Sigmoid colon (tissue), 7 donors: Measurements from ENCODE around the gene CYTH4. TPM values are rescaled to one million over a fixed set of nuclear protein-coding genes. Genes with fewer than 3 reads are reported as not detected.

Experiments
- DNase-seq: peaks from one replicate; pipeline ENCODE4 v3.0.0-alpha.2; 2019
- H3K27ac ChIP-seq, 4 donors: fragments of 200-600 bp; sonication (generic); one replicate each; pipeline ENCODE4 v1.5.1; 2016 to 2019; ENCODE audit warnings: mild to moderate bottlenecking in 1 of 4
- H3K27me3 ChIP-seq, 3 donors: fragments of 200-600 bp; sonication (generic); one replicate each; pipeline ENCODE4 v1.5.1; 2019; ENCODE audit warnings: mild to moderate bottlenecking in 1 of 3
- H3K36me3 ChIP-seq, 4 donors: fragments of 200-600 bp; sonication (generic); one replicate each; pipeline ENCODE4 v1.5.1; 2016 to 2019
- H3K4me1 ChIP-seq, 4 donors: fragments of 200-600 bp; sonication (generic); one replicate each; pipeline ENCODE4 v1.5.1; 2017 to 2019
- H3K4me3 ChIP-seq, 4 donors: fragments of 200-600 bp; sonication (generic); one replicate each; pipeline ENCODE4 v1.5.1; 2017 to 2019; ENCODE audit warnings: mild to moderate bottlenecking in 2 of 4, moderate library complexity in 1 of 4
- H3K9me3 ChIP-seq, 4 donors: fragments of 200-600 bp in 3 of 4; sonication (generic) in 3 of 4; one replicate each; pipeline versions ENCODE4 v1.5.1 to v1.6.1; 2013 to 2019
- CTCF ChIP-seq, 4 experiments: fragments of 450-650 bp in 3 of 4; fragments of 200-600 bp in 1 of 4; IDR thresholded peaks; one replicate each; pipeline ENCODE4 v1.5.1; 2016 to 2019; ENCODE audit warnings: antibody characterized with exemption in 4 of 4, mild to moderate bottlenecking in 3 of 4, moderate library complexity in 2 of 4
- EP300 ChIP-seq, 4 donors: sonication (generic); formaldehyde crosslinking; IDR thresholded peaks; one replicate each; pipeline ENCODE4 v1.6.1; 2017; ENCODE audit warnings: antibody characterized with exemption in 4 of 4
- POLR2A ChIP-seq, 2 donors: fragments of 450-650 bp; IDR thresholded peaks; one replicate each; pipeline ENCODE4 v1.6.1; 2016; ENCODE audit warnings: antibody characterized with exemption in 2 of 2, mild to moderate bottlenecking in 2 of 2, moderate library complexity in 2 of 2
- POLR2AphosphoS5 ChIP-seq, 4 donors: sonication (generic); formaldehyde crosslinking; IDR thresholded peaks; one replicate each; pipeline ENCODE4 v1.6.1; 2017; ENCODE audit warnings: antibody characterized with exemption in 4 of 4
- WGBS, 2 donors: extraction: QIAGEN DNeasy Blood & Tissue Kit; methylation state at CpG; one replicate each; pipeline ENCODE4 v1.1.7; 2013; 5-methylcytosine and 5-hydroxymethylcytosine counted together
- intact Hi-C: fragments of 100-400 bp; cut with DNase I; formaldehyde crosslinking; loops from one replicate; pipeline ENCODE4 v1.15.1; 2023
- polyA plus RNA-seq, 3 donors: library from polyadenylated mRNA; stranded (reverse); fragments of 200-250 nt; gene quantifications; one replicate each; pipeline ENCODE4 v1.2.3, GENCODE V29; 2013
- total RNA-seq, 4 donors: library from RNA; depleted of rRNA; stranded (reverse); fragments of >200 nt; gene quantifications; one replicate each; pipeline ENCODE4 v1.1.0, GENCODE V29; 2016
- donor health status: healthy with polysubstance abuse.
- donor health status: Bipolar disorder and iron deficiency.
- donor health status: healthy.

Gene CYTH4
- total and polyA plus RNA-seq, 7 donors: 4.2 to 22.0 (median 7.2) TPM

- 54 to 63% methylated on average over 9 of the region's 9 CpGs for WGBS, 2 donors
- DNase-seq: no peak
- intact Hi-C loops: no loop called here
- Histone ChIP-seq H3K9me3 (no peaks in the 10 kb centered on the region), H3K27me3 (peaks cover 27 to 97% (median 70%) of the 10 kb centered on the region in 3 donors), H3K4me1 (peaks cover 0 to 9% (median 0%) of the 10 kb centered on the region in 4 donors), H3K36me3 (no peaks in the 10 kb centered on the region), H3K27ac (no peak overlapping the region), H3K4me3 (no peak overlapping the region)
- no peak for TF ChIP-seq CTCF (IDR thresholded peaks at IDR 0.05)
- TF ChIP-seq POLR2A (IDR thresholded peaks at IDR 0.05): no peak
- TF ChIP-seq POLR2AphosphoS5 (IDR thresholded peaks at IDR 0.05): no peak
- TF ChIP-seq EP300 (IDR thresholded peaks at IDR 0.05): no peak
These were observed 48.1 kb downstream of the CYTH4 start for GRCh38 chr22:37330200-37331033.

GRCh38 chr22:37331034-37331428 lies 48.7 kb downstream of the CYTH4 start:
- Histone ChIP-seq H3K27me3 (peaks cover 32 to 97% (median 68%) of the 10 kb centered on the region in 3 donors), H3K9me3 (no peaks in the 10 kb centered on the region), H3K4me1 (peaks cover 0 to 9% (median 0%) of the 10 kb centered on the region in 4 donors), H3K27ac (no peak overlapping the region), H3K4me3 (no peak overlapping the region), H3K36me3 (no peaks in the 10 kb centered on the region)
- no peak for TF ChIP-seq POLR2A (IDR thresholded peaks at IDR 0.05)
- no peak for TF ChIP-seq EP300 (IDR thresholded peaks at IDR 0.05)
- TF ChIP-seq POLR2AphosphoS5 (IDR thresholded peaks at IDR 0.05): no peak
- TF ChIP-seq CTCF (IDR thresholded peaks at IDR 0.05): no peak
- WGBS, 2 donors: 33 to 45% methylated on average over 7 of the region's 7 CpGs
- no peak for DNase-seq
- intact Hi-C loops: no loop called here

- intact Hi-C loops: no loop called here
- Histone ChIP-seq H3K36me3 (no peaks in the 10 kb centered on the region), H3K27ac (no peak overlapping the region), H3K9me3 (no peaks in the 10 kb centered on the region), H3K4me3 (no peak overlapping the region), H3K4me1 (peaks cover 0 to 9% (median 0%) of the 10 kb centered on the region in 4 donors), H3K27me3 (peaks cover 32 to 96% (median 68%) of the 10 kb centered on the region in 3 donors)
- TF ChIP-seq EP300 (IDR thresholded peaks at IDR 0.05) (no peak), POLR2AphosphoS5 (IDR thresholded peaks at IDR 0.05) (no peak), POLR2A (IDR thresholded peaks at IDR 0.05) (no peak), CTCF (IDR thresholded peaks at IDR 0.05) (no peak)
- 72 to 74% methylated on average over 9 of the region's 9 CpGs for WGBS, 2 donors
- DNase-seq: no peak
These were observed 49.7 kb downstream of the CYTH4 start for GRCh38 chr22:37331856-37332536.

- peaks cover 0 to 9% (median 0%) of the 10 kb centered on the region in 4 donors for H3K4me1 ChIP-seq
- no peak overlapping the region for H3K4me3 ChIP-seq
- H3K27ac ChIP-seq: no peak overlapping the region
- no peaks in the 10 kb centered on the region for H3K9me3 ChIP-seq
- no peaks in the 10 kb centered on the region for H3K36me3 ChIP-seq
- H3K27me3 ChIP-seq: peaks cover 32 to 93% (median 68%) of the 10 kb centered on the region in 3 donors
- TF ChIP-seq POLR2A (IDR thresholded peaks at IDR 0.05) (no peak), EP300 (IDR thresholded peaks at IDR 0.05) (no peak), POLR2AphosphoS5 (IDR thresholded peaks at IDR 0.05) (no peak)
- intact Hi-C loops: no loop called here
- DNase-seq: no peak
- WGBS, 2 donors: 38 to 41% methylated on average over 11 of the region's 11 CpGs
These were observed 51.6 kb downstream of the CYTH4 start for GRCh38 chr22:37333724-37334460.
